ENCODE results near the gene MAP2K5.

The MAP2K5 gene

GRCh38 chr15:67731112-67731721 is 188.7 kb downstream of the MAP2K5 start:
- no peak for DNase-seq

GRCh38 chr15:67732164-67732563 is 189.7 kb downstream of the MAP2K5 start:
- DNase-seq: no peak

- DNase-seq: peak in 1 of 2 experiments; percentile 36
Observed at GRCh38 chr15:67732671-67733374, 190.3 kb downstream of the MAP2K5 start.

- no peak for DNase-seq
Observed at GRCh38 chr15:67735896-67736295, 193.4 kb downstream of the MAP2K5 start.

GRCh38 chr15:67736810-67737209 is 194.3 kb downstream of the MAP2K5 start:
- DNase-seq: no peak

GRCh38 chr15:67738056-67738455 is 195.6 kb downstream of the MAP2K5 start:
- no peak for DNase-seq

GRCh38 chr15:67740405-67740804 is 197.9 kb downstream of the MAP2K5 start:
- DNase-seq: no peak

GRCh38 chr15:67741308-67741707 is 198.8 kb downstream of the MAP2K5 start:
- no peak for DNase-seq

- DNase-seq: no peak
Observed at GRCh38 chr15:67743558-67743957, 201.1 kb downstream of the MAP2K5 start.

GRCh38 chr15:67744331-67745072 is 202.0 kb downstream of the MAP2K5 start:
- no peak for DNase-seq

GRCh38 chr15:67745073-67746006 is 202.8 kb downstream of the MAP2K5 start:
- DNase-seq: no peak

GRCh38 chr15:67746022-67746421 is 203.5 kb downstream of the MAP2K5 start:
- no peak for DNase-seq

GRCh38 chr15:67746450-67746849 is 203.9 kb downstream of the MAP2K5 start:
- no peak for DNase-seq

- no peak for DNase-seq
Observed at GRCh38 chr15:67747921-67748320, 205.4 kb downstream of the MAP2K5 start.

GRCh38 chr15:67750371-67750770 is 207.9 kb downstream of the MAP2K5 start:
- peak in 1 of 2 experiments; percentile 75 for DNase-seq

- no peak for DNase-seq
Observed at GRCh38 chr15:67753891-67754290, 211.4 kb downstream of the MAP2K5 start.

- DNase-seq: no peak
Observed at GRCh38 chr15:67755264-67755663, 212.8 kb downstream of the MAP2K5 start.

GRCh38 chr15:67755936-67756335 is 213.4 kb downstream of the MAP2K5 start:
- no peak for DNase-seq

GRCh38 chr15:67758619-67759300 is 216.3 kb downstream of the MAP2K5 start:
- DNase-seq: no peak

- DNase-seq: peak in 1 of 2 experiments; percentile 74
Observed at GRCh38 chr15:67760901-67761300, 218.4 kb downstream of the MAP2K5 start.

- DNase-seq: peak; percentile 96 to 99
Observed at GRCh38 chr15:67761343-67761742, 218.8 kb downstream of the MAP2K5 start.

All from NCI-H526 (cell line).